GM13976 (cell line): ENCODE measurements around the gene KDM5A.
"Not testable (repeated sequence)": the region's sequence is repeated elsewhere in the genome, so short reads cannot be mapped to it uniquely, and the experiment has no call there.

Experiments used
- DNase-seq: peaks from one replicate; pipeline ENCODE4 v3.0.0; 2012; ENCODE audit warnings: low spot score
- CTCF ChIP-seq: IDR thresholded peaks from 2 replicates; pipeline ENCODE4 v1.5.1; 2012; ENCODE audit warnings: borderline replicate concordance, mild to moderate bottlenecking; ENCODE audit not compliant: insufficient read depth; ENCODE audit errors: extremely low read depth, missing control alignments, control extremely low read depth
- in situ Hi-C: fragments of 300-500 bp; cut with MboI; formaldehyde crosslinking; loops from one replicate; pipeline ENCODE4 v1.12.0; 2022; ENCODE audit warnings: low sequenced_read_pairs, mixed read lengths, inconsistent platforms; ENCODE audit not compliant: unreplicated experiment

Gene KDM5A

DNA sequence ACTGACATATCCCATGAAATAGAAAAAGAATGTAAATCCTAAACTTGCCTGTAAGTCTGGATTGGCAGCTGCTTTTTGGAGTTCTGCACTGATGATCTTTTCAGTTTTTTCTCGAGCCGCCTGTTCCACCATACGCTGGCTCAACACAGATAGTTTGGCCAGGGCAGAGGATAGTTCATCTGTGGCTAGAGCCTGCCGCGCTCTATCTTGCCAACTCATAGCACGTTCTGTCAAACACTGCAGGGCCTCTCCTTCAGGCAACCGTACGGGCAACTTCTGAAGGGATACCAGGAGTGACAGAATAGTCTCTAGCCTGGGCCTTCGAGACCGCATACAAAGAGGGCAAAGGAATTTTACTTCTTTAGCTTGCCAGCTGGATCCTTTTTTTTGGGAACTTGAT lies 81.7 kb downstream of the KDM5A start:
- in situ Hi-C loops, result no loop called here
- DNase-seq, result no peak
- TF ChIP-seq CTCF, result no peak

- TF ChIP-seq CTCF, result no peak
- no peak for DNase-seq
- in situ Hi-C loops, result no loop called here
Measured at GRCh38 chr12:304805-305204, 84.3 kb downstream of the KDM5A start.

- in situ Hi-C loops, DNase-seq: not testable (repeated sequence)
Measured at GRCh38 chr12:302766-303165, 86.4 kb downstream of the KDM5A start.

GRCh38 chr12:300166-300565 lies 89.0 kb downstream of the KDM5A start:
- DNase-seq, in situ Hi-C loops: not testable (repeated sequence)

- DNase-seq, in situ Hi-C loops: not testable (repeated sequence)
Measured at GRCh38 chr12:299511-299910, 89.6 kb downstream of the KDM5A start.

DNA sequence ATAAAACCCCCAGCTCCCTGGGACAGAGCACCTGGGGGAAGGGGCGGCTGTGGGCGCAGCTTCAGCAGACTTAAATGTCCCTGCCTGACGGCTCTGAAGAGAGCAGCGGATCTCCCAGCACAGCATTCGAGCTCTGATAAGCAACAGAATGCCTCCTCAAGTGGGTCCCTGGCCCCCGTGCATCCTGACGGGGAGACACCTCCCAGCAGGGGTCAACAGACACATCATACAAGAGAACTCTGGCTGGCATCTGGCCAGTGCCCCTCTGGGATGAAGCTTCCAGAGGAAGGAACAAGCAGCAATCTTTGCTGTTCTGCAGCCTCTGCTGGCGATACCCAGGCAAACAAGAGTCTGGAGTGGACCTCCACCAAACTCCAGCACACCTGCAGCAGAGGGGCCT lies 91.1 kb downstream of the KDM5A start:
- in situ Hi-C loops, DNase-seq: not testable (repeated sequence)

- no peak for DNase-seq
- TF ChIP-seq CTCF, result no peak
- in situ Hi-C loops, result no loop called here
Measured at GRCh38 chr12:295132-295531, 94.0 kb downstream of the KDM5A start.

GRCh38 chr12:293199-293598 lies 95.9 kb downstream of the KDM5A start:
- TF ChIP-seq CTCF, result no peak
- in situ Hi-C loops, result no loop called here

GRCh38 chr12:292186-292585 lies 96.9 kb downstream of the KDM5A start:
- in situ Hi-C loops, result no loop called here
- TF ChIP-seq CTCF, result no peak
- DNase-seq, result no peak

More at GRCh38 chr12:293199-293598, 95.9 kb downstream of the KDM5A start:
- no peak for DNase-seq
